A549 (cell line): ENCODE measurements around the gene CKLF.

Experiments
- CTCF ChIP-seq: fragments of >200 bp; sonication (Bioruptor Twin); formaldehyde crosslinking; IDR thresholded peaks from 3 replicates; pipeline ENCODE4 v1.5.1; 2016
- HOXB5 ChIP-seq: fragments of 250-450 bp; sonication (Bioruptor Pico); IDR thresholded peaks from 2 replicates; pipeline ENCODE4 v1.5.0; 2020; ENCODE audit warnings: mild to moderate bottlenecking, moderate library complexity
- PHF8 ChIP-seq: fragments of 200-600 bp; sonication (generic); IDR thresholded peaks from 2 replicates; pipeline ENCODE4 v1.6.1; 2016; ENCODE audit warnings: low read depth, mild to moderate bottlenecking, antibody characterized with exemption, moderate library complexity, borderline replicate concordance
- POLR2A ChIP-seq: IDR thresholded peaks from 2 replicates; pipeline ENCODE4 v1.6.1; 2012; ENCODE audit warnings: mild to moderate bottlenecking, low read length

GRCh38 chr16:66503612-66504011 lies 48.8 kb upstream of the CKLF start:
- TF ChIP-seq CTCF (no peak), POLR2A (no peak), PHF8 (no peak), HOXB5 (no peak)
